Measurements from ENCODE around the gene BAG3.
"Not testable (repeated sequence)": the region's sequence is repeated elsewhere in the genome, so short reads cannot be mapped to it uniquely, and the experiment has no call there.

The BAG3 gene

DNA sequence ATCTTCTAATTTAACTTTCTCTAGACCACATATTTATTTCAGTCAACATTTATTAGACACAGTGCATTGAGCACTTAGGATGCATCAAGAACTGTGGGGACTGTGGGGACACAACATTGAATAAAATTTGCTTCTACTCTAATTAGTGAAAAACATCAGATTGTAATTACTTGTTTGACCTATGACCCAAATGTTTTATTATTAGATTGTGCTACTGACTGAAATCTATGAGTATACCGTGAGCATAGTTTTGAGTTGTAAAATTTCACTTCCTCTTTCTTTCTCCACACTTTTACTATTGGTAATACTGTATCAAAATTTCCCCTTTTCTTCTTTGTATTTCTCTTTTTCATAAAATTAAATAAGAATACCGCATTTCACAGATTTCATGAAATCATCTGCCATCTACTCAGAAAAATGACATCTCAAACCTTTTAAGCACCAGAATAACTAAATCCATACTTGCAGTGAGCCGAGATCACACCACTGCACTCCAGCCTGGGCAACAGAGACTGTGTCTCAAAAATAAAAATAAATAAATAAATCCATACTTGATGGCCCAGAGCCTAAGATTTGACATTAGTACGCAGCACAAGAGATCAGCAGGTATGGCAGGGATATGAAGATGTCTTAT lies 49.3 kb downstream of the BAG3 start:
- DNase-seq, result no peak

DNA sequence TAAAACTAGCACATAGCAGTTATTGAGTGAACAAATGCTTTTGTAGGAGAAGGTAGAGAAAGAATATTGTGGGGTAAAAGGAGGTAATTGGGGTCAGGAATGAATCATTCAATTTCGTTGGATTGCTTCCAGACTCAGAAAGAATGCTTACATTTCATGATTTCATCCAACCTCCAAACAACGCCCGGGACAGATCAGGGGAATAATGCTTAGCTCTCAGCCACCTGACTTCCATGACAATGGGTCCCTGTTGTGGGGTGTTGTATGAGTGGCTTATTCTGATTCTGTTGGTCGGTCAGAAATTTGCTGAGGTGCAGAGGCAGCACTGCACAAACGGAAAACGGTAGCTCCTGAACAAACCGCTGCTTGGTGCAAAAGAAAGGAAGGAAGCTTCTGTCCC lies 50.7 kb downstream of the BAG3 start:
- no peak for DNase-seq

DNA sequence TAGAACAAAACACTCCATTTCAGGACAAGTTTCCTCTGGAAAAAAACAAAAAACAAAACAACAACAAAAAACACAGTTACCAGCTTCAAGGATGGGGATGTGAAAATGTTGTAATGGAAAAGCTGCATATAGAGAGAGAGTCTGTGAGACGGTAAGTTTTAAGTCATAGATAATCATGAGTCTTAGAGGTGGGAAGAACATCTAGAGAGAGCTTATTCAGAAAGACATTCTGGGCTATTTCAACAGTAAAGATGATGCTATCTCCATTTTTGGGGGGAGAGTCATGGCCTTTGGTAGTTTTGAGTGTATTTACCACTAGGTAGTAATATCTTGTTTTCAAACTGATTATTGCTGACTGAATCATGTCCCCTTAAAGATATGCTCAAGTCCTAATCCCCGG lies 51.4 kb downstream of the BAG3 start:
- DNase-seq, result no peak

DNA sequence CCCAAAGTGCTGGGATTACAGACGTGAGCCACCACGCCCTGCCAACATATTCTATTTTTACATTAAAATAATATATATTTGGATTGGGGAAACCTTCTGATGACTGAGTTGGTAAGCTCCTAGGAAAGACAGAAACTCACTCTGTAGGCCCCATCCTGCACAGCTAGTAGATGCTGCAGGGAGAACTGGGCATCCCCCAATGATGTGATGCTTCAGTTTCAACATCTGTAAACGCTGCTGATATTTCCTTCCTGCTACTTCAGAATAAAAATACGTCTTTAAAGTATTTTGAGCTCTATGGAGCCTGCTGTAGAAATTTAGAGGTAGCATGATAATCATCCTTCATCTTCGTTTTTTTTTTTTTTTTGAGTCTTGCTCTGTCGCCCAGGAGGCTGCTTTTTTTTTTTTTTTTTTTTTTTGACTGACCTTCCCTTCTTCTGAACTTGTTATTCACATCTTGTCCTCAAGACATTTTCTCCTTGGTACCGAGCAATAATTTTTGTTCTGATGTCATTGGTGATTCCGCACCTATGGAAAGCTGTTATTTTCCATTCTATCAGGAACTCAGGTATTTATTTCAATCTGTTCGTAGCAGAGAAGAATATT lies 52.8 kb downstream of the BAG3 start:
- DNase-seq, result no peak

DNA sequence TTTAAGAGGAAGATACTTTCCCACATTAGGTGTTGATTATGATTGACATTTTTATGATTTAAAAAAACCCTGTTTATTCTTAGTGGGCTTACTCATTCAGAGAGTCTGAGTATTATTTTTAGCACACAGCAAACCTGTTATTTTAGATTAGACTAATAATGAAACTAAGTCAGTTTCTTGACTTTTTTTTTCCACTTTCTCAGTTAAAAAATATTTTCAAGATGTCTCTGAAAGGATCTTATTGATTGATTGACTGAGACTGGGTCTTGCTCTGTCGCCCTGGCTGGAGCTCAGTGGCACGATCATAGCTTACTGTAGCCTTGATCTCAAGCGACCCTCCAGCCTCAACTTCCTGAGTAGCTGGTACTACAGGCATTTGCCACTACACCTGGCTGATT lies 54.3 kb downstream of the BAG3 start:
- DNase-seq, result no peak

DNA sequence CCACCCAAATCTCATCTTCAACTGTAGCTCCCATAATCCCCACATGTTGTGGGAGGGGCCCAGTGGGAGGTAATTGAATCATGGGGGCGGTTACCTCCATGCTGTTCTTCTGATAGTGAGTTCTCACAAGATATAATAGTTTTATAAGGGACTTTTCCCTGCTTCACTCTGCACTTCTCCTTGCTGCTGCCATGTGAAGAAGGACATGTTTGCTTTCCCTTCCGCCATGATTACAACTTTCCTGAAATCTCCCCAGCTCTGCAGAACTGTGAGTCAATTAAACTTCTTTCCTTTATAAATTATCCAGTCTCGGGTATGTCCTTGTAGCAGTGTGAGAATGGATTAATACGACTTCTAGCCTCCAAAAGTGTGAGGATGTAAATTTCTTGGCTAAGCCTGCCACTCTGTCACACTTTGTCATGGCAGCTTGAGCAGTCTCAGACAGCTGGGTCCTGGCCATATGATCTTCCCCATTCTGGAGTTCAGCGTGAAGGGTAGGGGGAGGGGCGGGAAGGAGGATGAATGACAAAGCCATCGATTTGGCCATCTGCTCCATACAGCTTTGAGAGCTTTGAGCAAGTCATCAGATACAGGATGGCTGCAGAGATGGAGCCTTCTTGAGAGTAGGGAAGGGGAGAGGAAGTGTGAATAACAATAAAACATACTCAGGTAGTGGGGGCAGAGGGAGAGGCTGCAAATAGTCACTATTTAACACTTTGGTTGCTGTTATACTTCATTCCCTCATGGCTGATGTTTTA lies 55.5 kb downstream of the BAG3 start:
- no peak for DNase-seq

DNA sequence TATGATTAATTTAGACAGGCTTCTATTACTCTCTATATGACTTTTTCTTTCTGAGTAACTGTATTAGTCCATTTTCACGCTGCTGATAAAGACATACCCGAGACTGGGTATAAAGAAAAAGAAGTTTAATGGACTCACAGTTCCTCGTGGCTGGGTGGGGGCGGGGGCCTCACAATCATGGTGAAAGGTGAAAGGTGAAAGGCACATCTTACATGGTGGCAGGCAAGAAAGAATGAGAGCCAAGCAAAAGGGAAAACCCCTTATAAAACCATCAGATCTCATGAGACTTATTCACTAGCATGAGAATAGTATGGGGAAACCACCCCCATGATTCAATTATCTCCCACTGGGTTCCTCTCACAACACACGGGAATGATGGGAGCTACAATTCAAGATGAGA lies 56.2 kb downstream of the BAG3 start:
- not testable (repeated sequence) for DNase-seq

DNA sequence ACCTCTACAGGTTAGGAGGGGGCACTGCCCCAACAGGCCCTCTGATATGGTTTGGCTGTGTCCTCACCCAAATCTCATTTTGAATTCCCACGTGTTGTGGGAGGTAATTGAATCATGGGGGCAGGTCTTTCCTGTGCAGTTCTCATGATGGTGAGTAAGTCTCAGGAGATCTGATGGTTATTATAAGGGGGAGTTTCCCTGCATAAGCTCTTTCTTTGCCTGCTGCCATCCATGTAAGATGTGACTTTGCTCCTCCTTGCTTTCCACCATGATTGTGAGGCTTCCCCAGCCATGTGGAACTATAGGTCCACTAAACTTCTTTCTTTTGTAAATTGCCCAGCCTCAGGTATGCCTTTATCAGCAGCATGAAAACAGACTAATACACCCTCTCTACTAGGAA lies 59.8 kb downstream of the BAG3 start:
- not testable (repeated sequence) for DNase-seq

DNA sequence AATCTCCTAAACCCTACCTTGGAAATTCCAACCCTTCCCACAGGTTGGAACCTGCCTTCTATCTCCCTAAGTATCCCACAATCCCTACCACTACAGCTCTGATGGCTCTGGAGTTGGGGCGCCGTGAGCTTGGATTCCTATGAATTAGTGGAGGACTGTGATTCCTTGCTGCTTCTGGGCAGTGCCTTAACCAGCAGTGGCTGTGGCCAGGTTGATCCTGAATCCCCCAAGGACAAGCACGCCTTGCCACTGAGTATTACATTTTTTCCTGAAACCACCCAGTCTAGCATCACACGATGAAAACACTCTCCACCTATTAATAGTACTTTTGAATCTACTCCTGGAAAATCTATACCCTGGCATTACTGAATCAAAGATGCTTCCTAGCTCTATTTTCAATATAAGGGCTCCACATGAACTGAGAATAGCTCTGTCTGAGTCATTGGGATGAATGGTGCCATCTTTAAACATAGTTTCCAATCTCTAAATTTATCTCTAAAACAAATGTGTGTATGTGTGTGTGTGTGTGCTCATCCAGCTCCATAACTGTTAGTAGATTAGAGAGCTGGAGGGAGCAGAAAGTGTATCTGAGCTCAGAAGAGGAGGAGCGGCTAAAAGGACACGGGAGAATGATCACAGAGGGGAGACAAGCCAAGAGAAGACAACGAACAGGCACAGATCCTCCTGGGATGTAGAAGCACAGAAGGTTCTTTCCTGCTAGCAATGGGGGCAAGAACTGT lies 62.7 kb downstream of the BAG3 start:
- DNase-seq, result no peak

DNA sequence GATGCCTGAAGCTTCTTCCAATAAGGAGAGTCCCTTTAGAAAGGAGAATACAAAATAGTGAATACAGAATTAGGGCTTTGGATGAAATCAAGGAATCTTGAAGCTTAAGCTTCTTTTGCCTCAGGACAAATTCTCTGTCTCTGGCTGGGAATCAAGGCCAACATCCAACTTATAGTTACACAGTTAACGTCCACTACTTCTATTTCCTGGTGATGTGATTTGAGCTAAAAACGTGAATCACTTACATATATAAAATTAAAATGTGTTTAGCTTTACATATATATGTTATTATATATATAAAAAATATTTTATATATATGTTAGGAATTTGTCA lies 63.3 kb downstream of the BAG3 start:
- no peak for DNase-seq

DNA sequence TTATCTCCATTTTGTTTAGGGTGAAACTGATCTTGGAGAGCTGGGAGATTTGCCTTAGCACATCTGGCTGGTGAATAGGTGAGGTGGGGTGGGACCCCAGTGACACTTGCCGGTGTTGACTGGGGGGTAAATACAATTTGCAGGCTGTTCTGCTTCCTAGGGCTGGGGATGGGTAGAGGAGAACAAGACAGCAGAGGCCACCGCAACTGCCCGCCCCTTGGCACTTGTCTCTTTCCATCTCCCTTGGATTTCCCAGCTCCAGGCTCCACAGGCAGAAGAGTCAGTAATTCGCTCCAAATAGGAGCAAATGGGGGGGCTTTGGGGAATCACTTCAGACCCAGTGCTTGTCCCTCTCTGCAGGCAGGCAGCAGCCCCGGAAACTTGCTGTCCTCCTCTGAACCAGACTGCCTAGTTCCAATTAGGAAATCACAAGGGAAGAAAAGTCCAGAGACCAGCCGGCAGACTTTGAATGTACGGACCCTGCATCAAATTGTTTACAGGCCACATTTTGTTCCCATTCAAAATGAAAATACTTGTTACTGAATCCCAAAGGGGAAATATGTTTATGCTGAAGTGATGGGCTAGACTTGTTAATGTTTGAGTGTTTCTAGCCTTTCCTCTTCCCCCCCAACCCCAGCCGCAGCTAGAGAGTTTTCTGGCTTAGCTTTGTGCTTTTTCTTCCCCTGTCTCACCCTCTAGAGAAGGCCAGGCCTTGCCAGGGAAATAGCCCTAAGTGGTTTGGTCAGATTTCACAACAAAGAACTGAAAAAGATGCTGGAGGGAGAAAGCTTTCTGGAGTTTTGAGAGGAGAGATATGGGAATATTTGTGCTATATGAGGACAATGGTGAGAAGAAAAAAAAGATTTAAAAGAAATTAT lies 64.7 kb downstream of the BAG3 start:
- no peak for DNase-seq

DNA sequence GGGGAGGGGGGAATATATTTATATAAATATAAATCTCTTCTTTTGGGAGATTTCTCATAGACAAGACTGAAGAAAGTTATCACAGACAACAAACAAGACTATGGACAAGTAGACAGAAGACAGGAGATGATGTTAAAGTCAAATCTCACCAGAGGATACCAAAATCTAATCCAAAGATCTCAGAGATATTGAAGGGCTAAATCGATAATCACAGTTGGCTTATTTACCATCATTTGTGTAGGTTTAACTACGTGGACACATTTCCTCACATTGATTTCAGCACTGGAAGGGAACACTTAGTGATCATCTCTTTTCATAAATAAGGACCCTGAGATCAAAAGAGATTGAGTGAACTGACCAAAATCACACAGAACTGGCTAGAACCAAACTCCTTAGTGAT lies 72.0 kb downstream of the BAG3 start:
- no peak for DNase-seq

DNA sequence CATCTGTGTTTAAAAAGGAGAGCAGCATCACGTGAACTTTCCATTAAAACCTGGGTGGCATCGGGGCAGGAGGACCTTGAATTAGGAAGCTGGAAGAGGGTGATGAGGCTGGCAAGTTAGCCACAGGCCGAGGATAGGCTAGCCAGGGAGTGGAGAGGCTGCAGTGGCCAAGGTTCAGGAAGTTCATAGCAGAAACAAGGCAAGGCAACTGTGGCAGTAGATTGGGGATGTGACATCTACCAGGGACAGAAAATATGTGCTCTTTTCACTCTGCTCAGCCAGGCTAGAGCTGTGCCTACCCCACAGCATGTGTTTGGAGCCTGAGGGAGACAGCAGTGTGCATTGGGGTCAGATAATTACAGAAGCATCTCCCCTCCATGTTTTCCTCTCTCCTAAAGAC lies 72.4 kb downstream of the BAG3 start:
- no peak for DNase-seq

DNA sequence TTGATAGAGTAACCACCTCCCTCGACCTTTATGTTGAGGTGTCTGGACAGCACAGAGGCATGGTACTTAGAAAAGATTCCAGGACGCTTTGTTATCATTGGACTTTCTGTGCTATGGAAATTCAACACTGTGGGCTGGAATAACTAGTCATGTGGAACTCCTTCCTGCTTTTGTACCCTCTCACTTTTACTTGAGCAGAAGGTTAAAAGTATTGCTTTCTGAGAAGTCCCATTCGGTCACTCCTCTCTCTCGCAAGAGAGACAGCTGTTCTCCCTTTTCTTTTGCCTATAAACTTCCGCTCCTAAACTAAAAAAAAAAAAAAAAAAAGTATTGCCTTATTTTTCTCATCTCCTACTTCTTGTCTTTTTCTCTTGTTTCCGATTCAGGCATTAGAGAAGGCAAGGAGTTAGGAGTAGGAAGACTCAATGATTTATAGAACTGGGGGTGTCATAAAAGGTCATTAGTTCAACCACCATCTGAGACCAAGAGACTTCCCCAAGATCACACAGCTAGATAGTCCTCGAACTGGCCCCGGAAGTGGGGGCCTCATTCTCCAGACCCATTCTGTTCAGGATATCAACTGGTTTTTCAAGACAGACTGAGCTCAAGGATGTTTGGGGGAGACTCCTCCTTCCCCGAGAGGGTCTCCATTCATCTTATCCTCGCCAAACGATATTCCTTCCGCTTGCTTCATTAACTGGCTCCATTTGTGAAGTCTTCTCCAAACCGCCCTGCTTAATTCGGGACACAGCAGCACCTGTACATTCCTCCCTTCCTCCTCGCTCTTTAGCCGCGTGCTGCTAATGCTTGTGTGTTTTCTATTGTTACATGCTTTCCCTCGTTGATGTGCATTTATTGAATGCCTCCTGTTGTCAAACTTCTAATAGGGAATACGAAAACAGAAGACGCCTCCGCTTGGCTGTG lies 73.7 kb downstream of the BAG3 start:
- DNase-seq, result no peak

DNA sequence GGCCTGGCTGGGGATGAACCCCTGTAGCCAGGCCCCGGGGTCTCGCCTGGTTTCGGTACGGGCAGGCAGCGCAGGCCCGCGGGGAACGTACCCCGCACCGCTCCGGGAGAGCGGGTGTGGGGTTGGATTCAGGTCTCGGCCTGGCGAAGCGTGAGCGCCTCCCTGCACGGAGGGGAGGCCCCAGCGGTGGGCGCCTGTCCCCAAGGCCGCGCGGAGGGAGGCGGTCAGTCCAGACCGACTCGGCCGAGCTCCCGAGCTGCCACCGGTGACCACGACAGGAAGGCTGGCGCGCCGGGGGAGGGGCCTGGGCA lies 74.3 kb downstream of the BAG3 start:
- DNase-seq, result no peak

DNA sequence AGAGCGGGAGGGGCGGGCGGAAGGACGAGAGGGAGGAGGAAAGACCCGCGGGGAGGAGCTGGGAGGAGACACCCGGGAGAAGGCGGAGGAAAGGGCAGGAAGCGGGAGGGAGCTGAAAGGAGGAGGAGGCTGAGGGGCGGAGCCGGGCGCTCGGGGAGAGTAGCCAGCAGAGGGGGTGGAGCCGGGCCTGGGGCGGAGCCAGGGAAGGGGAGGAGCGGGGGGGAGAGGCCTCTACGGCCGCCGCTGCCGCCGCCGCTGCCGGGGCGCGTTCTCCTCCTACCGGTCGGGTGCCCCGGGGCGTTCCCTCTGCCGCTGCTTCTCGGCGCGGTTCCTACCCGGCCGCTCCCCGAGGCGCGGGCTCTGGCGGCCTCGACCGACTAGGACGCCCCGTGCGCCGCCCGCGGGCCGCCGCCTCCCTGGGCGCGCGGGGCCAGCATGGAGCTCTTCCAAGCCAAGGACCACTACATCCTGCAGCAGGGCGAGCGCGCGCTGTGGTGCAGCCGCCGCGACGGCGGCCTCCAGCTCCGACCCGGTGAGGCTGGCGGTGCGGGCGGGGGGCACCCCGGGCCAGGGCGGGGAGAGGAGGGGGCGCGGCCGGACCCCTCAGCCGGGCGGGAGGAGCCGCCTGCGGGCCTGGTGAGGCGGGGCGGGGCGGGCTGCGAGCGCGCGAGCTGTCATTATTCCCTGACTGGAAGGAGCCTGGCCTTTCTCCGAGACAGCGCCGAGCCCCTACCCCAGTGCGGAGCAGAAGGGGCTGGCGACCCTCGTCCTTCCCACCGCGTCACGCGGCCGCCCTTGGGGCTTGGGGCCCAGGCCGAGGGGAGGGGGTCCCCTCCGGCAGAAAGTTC lies 74.9 kb downstream of the BAG3 start, which contains the start of gene INPP5F:
TSS of gene INPP5F (plus strand) at position 223 of the 848 bp plus-strand sequence. CDS start at position 436, 213 bp downstream.
- DNase-seq, result peak; percentile 75

DNA sequence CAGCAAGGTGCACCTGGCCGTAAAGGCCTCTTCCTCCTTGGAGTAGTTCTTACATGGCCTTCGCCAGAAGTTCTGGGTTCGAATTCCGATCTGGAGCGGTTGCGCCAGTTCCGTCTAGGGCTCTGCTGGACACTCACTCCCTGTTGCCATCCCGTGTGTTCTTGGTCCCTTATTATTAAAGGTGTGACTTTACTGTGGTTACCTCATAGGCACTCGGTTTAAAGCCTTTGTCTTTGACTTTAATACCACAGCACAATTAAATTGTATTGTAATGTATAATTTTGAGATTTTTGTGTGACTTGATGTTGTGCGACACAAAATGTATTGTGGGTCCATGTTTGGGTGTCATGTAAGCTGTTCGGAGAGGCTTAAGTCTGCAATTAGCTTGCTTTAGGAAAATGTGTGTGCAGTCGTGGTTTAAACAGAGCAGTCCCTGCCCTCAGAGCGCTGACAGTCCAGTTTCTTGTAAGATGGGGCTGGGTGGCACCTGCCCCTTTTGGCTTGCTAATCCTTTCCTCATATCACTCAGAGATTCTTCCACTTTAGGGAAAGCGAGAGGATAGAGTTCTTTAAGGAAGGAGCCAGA lies 75.6 kb downstream of the BAG3 start:
- no peak for DNase-seq
